A673 (cell line): ENCODE measurements around the gene TTLL5. TPM values are rescaled to one million over a fixed set of nuclear protein-coding genes. Genes with fewer than 3 reads are reported as not detected.

Experiments
- BruUV-seq: library from RNA; stranded (reverse); fragments of 400-500 nt; replicated peaks from 2 replicates; lab custom pipeline; 2021; lab: Mats Ljungman, UMichigan
- CTCF ChIA-PET: fragments of 300-600 bp; sonication (Branson Sonifier 250); formaldehyde crosslinking; loops from one replicate; lab custom pipeline; 2022; ENCODE audit warnings: antibody characterized with exemption; lab: Charles Lee
- POLR2A ChIA-PET: fragments of 300-600 bp; sonication (Branson Sonifier 250); formaldehyde crosslinking; loops from one replicate; lab custom pipeline; 2022; ENCODE audit warnings: antibody characterized with exemption; ENCODE audit not compliant: low non-redundant PET; lab: Charles Lee
- DNase-seq: peaks from one replicate; pipeline ENCODE4 v3.0.0-alpha.2; 2015; ENCODE audit warnings: low spot score
- H3K27ac ChIP-seq: fragments of 200-600 bp; sonication (generic); 2 replicates; pipeline ENCODE4 v1.5.1; 2016; ENCODE audit warnings: mixed run types, low read depth, mild to moderate bottlenecking, mixed read lengths, antibody characterized with exemption, low read length; ENCODE audit not compliant: poor library complexity, severe bottlenecking
- H3K27me3 ChIP-seq: fragments of 200-600 bp; sonication (generic); replicated peaks from 2 replicates; pipeline ENCODE4 v1.6.1; 2017; ENCODE audit warnings: mixed run types, low read depth, mild to moderate bottlenecking, mixed read lengths, antibody characterized with exemption, low read length; ENCODE audit not compliant: insufficient read depth, poor library complexity
- H3K36me3 ChIP-seq: fragments of 200-600 bp; sonication (generic); 2 replicates; pipeline ENCODE4 v1.6.1; 2016; ENCODE audit warnings: mixed run types, mild to moderate bottlenecking, mixed read lengths, antibody characterized with exemption, low read length; ENCODE audit not compliant: insufficient read depth, poor library complexity, severe bottlenecking
- H3K4me1 ChIP-seq: fragments of 200-600 bp; sonication (generic); 2 replicates; pipeline ENCODE4 v1.6.1; 2017; ENCODE audit warnings: mixed run types, mild to moderate bottlenecking, mixed read lengths, antibody characterized with exemption, low read length; ENCODE audit not compliant: insufficient read depth, poor library complexity, severe bottlenecking
- H3K4me3 ChIP-seq: fragments of 200-600 bp; sonication (generic); 2 replicates; pipeline ENCODE4 v1.5.1; 2016; ENCODE audit warnings: low read depth, mixed run types, mild to moderate bottlenecking, mixed read lengths, low read length; ENCODE audit not compliant: poor library complexity, severe bottlenecking
- H3K9me3 ChIP-seq: fragments of 200-600 bp; sonication (generic); 2 replicates; pipeline ENCODE4 v1.6.1; 2016; ENCODE audit warnings: mixed run types, low read depth, mild to moderate bottlenecking, mixed read lengths, antibody characterized with exemption, low read length; ENCODE audit not compliant: poor library complexity, severe bottlenecking
- EZH2 ChIP-seq: fragments of 200-600 bp; sonication (generic); IDR thresholded peaks from 2 replicates; pipeline ENCODE4 v1.6.1; 2017; ENCODE audit warnings: borderline replicate concordance, low read depth, mild to moderate bottlenecking, mixed read lengths, antibody characterized with exemption, low read length; ENCODE audit not compliant: poor library complexity, severe bottlenecking
- intact Hi-C: fragments of 100-400 bp; cut with micrococcal nuclease; formaldehyde crosslinking; loops from one replicate; pipeline ENCODE4 v1.10.0; 2022; ENCODE audit not compliant: unreplicated experiment
- total RNA-seq: library from RNA; stranded (reverse); gene quantifications from 2 replicates; pipeline ENCODE4 v1.2.3, GENCODE V29; 2021
- TF ChIP-seq, protein P1 (sequence below): fragments of 300-800, 200-600 bp; sonication (generic); conservative IDR thresholded peaks from 2 replicates; pipeline ENCODE4 v1.5.1; 2017; ENCODE audit warnings: low read depth, mild to moderate bottlenecking, antibody characterized with exemption, low read length, moderate library complexity, mixed read lengths

TTLL5 gene
- total RNA-seq, 1 experiment from 2014 or later: 56.7 TPM

DNA sequence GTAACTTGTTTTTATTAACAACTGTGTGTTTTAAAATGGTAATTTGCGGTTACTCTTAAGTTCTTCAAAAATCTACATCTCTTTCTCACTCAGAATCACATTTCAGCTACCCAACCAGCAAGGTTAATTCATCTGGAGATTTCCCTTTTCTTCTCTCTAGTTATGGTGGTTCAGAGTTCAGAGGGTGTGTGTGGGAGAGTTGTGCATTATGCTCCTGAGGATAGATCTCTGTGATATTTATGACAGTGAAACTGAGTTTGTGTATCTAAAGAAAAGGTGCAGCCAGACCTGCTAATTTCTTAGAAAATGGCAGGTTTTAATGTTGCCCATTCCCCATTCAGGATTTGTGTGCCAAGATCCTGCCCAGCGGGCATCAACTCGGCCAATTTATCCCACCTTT is 73.8 kb downstream of the TTLL5 start:
- TF ChIP-seq, protein P1, sequence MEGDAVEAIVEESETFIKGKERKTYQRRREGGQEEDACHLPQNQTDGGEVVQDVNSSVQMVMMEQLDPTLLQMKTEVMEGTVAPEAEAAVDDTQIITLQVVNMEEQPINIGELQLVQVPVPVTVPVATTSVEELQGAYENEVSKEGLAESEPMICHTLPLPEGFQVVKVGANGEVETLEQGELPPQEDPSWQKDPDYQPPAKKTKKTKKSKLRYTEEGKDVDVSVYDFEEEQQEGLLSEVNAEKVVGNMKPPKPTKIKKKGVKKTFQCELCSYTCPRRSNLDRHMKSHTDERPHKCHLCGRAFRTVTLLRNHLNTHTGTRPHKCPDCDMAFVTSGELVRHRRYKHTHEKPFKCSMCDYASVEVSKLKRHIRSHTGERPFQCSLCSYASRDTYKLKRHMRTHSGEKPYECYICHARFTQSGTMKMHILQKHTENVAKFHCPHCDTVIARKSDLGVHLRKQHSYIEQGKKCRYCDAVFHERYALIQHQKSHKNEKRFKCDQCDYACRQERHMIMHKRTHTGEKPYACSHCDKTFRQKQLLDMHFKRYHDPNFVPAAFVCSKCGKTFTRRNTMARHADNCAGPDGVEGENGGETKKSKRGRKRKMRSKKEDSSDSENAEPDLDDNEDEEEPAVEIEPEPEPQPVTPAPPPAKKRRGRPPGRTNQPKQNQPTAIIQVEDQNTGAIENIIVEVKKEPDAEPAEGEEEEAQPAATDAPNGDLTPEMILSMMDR: no peak
- TF ChIP-seq EZH2: no peak
- Histone ChIP-seq H3K36me3 (peaks cover 20% of the 10 kb centered on the region), H3K4me1 (no peaks in the 10 kb centered on the region), H3K4me3 (no peak overlapping the region), H3K27me3 (no peaks in the 10 kb centered on the region), H3K9me3 (no peaks in the 10 kb centered on the region), H3K27ac (no peak overlapping the region)
- ChIA-PET CTCF (no interaction called here), POLR2A (no interaction called here)
- no TSS peak for BruUV-seq
- intact Hi-C loops: no loop called here
- DNase-seq: no peak

DNA sequence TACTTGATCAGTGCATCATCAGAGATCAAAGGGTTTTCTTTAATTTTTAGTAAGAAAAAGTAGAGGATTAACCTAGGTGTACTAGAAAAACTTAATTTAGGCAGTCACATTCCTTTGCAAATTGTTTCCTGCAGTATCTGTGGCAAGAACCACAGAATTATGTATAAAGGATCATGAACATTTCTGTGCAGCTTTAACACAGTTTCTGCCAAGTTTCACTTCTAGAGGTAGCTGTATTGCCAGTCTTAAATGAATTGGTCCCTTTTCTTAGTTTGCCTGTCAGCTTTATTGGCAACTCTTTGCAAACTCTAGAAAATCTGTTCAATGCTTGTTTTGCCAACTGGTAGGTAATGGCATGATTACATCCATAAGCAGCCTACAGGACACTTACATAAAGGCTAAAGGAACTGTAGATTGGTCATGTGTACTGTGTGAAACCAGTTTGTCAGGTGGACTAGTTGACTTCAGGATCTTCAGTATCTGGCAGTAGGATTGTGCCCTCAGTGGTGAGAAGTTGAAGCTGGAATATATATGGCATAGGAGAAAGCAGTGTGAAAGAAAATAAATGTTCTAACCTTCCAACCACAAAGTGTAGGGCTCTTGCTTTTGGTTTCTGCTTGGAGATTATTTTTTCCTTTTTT is 75.9 kb downstream of the TTLL5 start:
- ChIA-PET CTCF (no interaction called here), POLR2A (no interaction called here)
- Histone ChIP-seq H3K36me3 (peaks cover 20% of the 10 kb centered on the region), H3K9me3 (no peaks in the 10 kb centered on the region), H3K4me3 (no peak overlapping the region), H3K27me3 (no peaks in the 10 kb centered on the region), H3K27ac (no peak overlapping the region), H3K4me1 (no peaks in the 10 kb centered on the region)
- intact Hi-C loops: no loop called here
- TF ChIP-seq EZH2: no peak
- TF ChIP-seq, protein P1: no peak
- BruUV-seq: no TSS peak
- no peak for DNase-seq

GRCh38 chr14:75738192-75738591 is 77.1 kb downstream of the TTLL5 start:
- H3K27ac ChIP-seq: no peak overlapping the region

More at GRCh38 chr14:75738192-75738591, 77.1 kb downstream of the TTLL5 start:
- no peak for TF ChIP-seq EZH2
- TF ChIP-seq, protein P1: no peak
- DNase-seq: no peak
- intact Hi-C loops: no loop called here
- Histone ChIP-seq H3K4me1 (no peaks in the 10 kb centered on the region), H3K27me3 (no peaks in the 10 kb centered on the region), H3K4me3 (no peak overlapping the region), H3K9me3 (no peaks in the 10 kb centered on the region), H3K36me3 (peaks cover 16% of the 10 kb centered on the region)
- no TSS peak for BruUV-seq
- ChIA-PET POLR2A (no interaction called here), CTCF (no interaction called here)
